Smooth muscle cell (in vitro differentiated cells): ENCODE results near the gene PEX7. TPM values are rescaled to one million over a fixed set of nuclear protein-coding genes. Genes with fewer than 3 reads are reported as not detected.
A peak's percentile ranks its signal among the peaks of the same experiment; 100 is the strongest.
"Not testable (repeated sequence)": the region's sequence is repeated elsewhere in the genome, so short reads cannot be mapped to it uniquely, and the experiment has no call there.

Source experiments
- DNase-seq: peaks from one replicate; lab custom pipeline; 2025; ENCODE audit not compliant: unreplicated experiment; lab: John Stamatoyannopoulos, UW
- H2AFZ ChIP-seq: fragments of 200-600 bp; sonication (generic); 2 replicates; pipeline ENCODE4 v1.6.0; 2016; ENCODE audit warnings: antibody characterized with exemption, low read depth, mild to moderate bottlenecking
- H3F3A ChIP-seq: fragments of 200-600 bp; sonication (generic); 2 replicates; pipeline ENCODE4 v1.6.0; 2017; ENCODE audit warnings: antibody characterized with exemption, low read depth
- H3K27ac ChIP-seq: fragments of 200-600 bp; sonication (generic); 2 replicates; pipeline ENCODE4 v1.5.1; 2016; ENCODE audit warnings: low read depth, mild to moderate bottlenecking
- H3K27me3 ChIP-seq: fragments of 200-600 bp; sonication (generic); 2 replicates; pipeline ENCODE4 v1.6.1; 2016; ENCODE audit warnings: low read depth, mild to moderate bottlenecking
- H3K36me3 ChIP-seq: fragments of 200-600 bp; sonication (generic); 2 replicates; pipeline ENCODE4 v1.5.1; 2016; ENCODE audit warnings: low read depth
- H3K4me1 ChIP-seq: fragments of 200-600 bp; sonication (generic); 2 replicates; pipeline ENCODE4 v1.5.1; 2016; ENCODE audit warnings: low read depth
- H3K4me2 ChIP-seq: fragments of 200-600 bp; sonication (generic); 2 replicates; pipeline ENCODE4 v1.6.0; 2016; ENCODE audit warnings: mild to moderate bottlenecking
- H3K4me3 ChIP-seq: fragments of 200-600 bp; sonication (generic); 2 replicates; pipeline ENCODE4 v1.5.1; 2016; ENCODE audit warnings: mild to moderate bottlenecking
- H3K79me2 ChIP-seq: fragments of 200-600 bp; sonication (generic); 2 replicates; pipeline ENCODE4 v1.6.0; 2016; ENCODE audit warnings: low read depth, mild to moderate bottlenecking
- H3K9ac ChIP-seq: fragments of 200-600 bp; sonication (generic); 2 replicates; pipeline ENCODE4 v1.6.0; 2016; ENCODE audit warnings: low read depth
- H3K9me3 ChIP-seq: fragments of 200-600 bp; sonication (generic); replicated peaks from 2 replicates; pipeline ENCODE4 v1.5.1; 2016; ENCODE audit warnings: low read depth
- H4K20me1 ChIP-seq: fragments of 200-600 bp; sonication (generic); 2 replicates; pipeline ENCODE4 v1.6.0; 2016; ENCODE audit warnings: low read depth
- WGBS: methylation state at CpG from one replicate; pipeline ENCODE4 v1.1.7; 2016; ENCODE audit warnings: low lambda C conversion rate; 5-methylcytosine and 5-hydroxymethylcytosine counted together
- polyA plus RNA-seq: library from polyadenylated mRNA; unstranded; fragments of >200 nt; fragmentation: Nextera tagmentation; extraction: Ambion mirVana; gene quantifications from 2 replicates; pipeline ENCODE4 v1.2.1, GENCODE V29; 2016
- total RNA-seq: library from RNA; depleted of rRNA; stranded (reverse); fragments of >200 nt; gene quantifications from 2 replicates; pipeline ENCODE4 v1.2.3, GENCODE V29; 2014
- TF ChIP-seq, protein P1 (sequence below): fragments of 200-600 bp; sonication (generic); IDR thresholded peaks from 2 replicates; pipeline ENCODE4 v1.5.1; 2017; ENCODE audit warnings: borderline replicate concordance, mild to moderate bottlenecking, antibody characterized with exemption; ENCODE audit not compliant: insufficient read depth, poor library complexity, severe bottlenecking

Gene PEX7
- total and polyA plus RNA-seq, 2 experiments from 2014 or later: 10.3 to 14.4 TPM

GRCh38 chr6:136846046-136846445 lies 23.7 kb downstream of the PEX7 start:
- Histone ChIP-seq H3K4me2 (no peak overlapping the region), H3F3A (no peaks in the 10 kb centered on the region), H3K4me3 (no peak overlapping the region), H3K79me2 (no peaks in the 10 kb centered on the region), H3K27me3 (no peaks in the 10 kb centered on the region), H4K20me1 (no peaks in the 10 kb centered on the region), H3K9me3 (no peaks in the 10 kb centered on the region), H3K9ac (no peak overlapping the region), H3K36me3 (no peaks in the 10 kb centered on the region), H3K4me1 (no peaks in the 10 kb centered on the region), H3K27ac (no peak overlapping the region), H2AFZ (no peak overlapping the region)
- WGBS: 63% methylated on average over 3 of the region's 3 CpGs
- TF ChIP-seq, protein P1, sequence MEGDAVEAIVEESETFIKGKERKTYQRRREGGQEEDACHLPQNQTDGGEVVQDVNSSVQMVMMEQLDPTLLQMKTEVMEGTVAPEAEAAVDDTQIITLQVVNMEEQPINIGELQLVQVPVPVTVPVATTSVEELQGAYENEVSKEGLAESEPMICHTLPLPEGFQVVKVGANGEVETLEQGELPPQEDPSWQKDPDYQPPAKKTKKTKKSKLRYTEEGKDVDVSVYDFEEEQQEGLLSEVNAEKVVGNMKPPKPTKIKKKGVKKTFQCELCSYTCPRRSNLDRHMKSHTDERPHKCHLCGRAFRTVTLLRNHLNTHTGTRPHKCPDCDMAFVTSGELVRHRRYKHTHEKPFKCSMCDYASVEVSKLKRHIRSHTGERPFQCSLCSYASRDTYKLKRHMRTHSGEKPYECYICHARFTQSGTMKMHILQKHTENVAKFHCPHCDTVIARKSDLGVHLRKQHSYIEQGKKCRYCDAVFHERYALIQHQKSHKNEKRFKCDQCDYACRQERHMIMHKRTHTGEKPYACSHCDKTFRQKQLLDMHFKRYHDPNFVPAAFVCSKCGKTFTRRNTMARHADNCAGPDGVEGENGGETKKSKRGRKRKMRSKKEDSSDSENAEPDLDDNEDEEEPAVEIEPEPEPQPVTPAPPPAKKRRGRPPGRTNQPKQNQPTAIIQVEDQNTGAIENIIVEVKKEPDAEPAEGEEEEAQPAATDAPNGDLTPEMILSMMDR: peak; percentile 74
- DNase-seq: no peak

- H3K4me2 ChIP-seq, H3K36me3 ChIP-seq, H3F3A ChIP-seq, H3K4me1 ChIP-seq, H3K27ac ChIP-seq, H3K9ac ChIP-seq, H3K27me3 ChIP-seq, H3K9me3 ChIP-seq, H2AFZ ChIP-seq, H4K20me1 ChIP-seq, H3K79me2 ChIP-seq, H3K4me3 ChIP-seq, DNase-seq: not testable (repeated sequence)
- 82% methylated on average over 4 of the region's 4 CpGs for WGBS
Observed at GRCh38 chr6:136846477-136846876, 24.1 kb downstream of the PEX7 start.

DNA sequence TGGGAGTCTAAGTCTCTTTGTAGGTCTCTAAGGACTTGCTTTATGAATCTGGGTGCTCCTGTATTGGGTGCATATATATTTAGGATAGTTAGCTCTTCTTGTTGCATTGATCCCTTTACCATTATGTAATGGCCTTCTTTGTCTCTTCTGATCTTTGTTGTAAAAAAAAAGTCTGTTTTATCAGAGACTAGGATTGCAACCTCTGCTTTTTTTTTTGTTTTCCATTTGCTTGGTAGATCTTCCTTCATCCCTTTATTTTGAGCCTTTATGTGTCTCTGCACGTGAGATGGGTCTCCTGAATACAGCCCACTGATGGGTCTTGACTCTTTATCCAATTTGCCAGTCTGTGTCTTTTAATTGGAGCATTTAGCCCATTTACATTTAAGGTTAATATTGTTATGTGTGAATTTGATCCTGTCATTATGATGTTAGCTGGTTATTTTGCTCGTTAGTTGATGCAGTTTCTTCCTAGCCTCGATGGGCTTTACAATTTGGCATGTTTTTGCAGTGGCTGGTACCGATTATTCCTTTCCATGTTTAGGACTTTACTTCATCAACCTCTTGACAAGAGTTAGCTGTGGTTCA lies 27.7 kb downstream of the PEX7 start:
- not testable (repeated sequence) for H4K20me1 ChIP-seq, H3K4me2 ChIP-seq, H3K4me3 ChIP-seq, H3K9ac ChIP-seq, H3K79me2 ChIP-seq, DNase-seq, H3K27ac ChIP-seq, H2AFZ ChIP-seq, H3K27me3 ChIP-seq, H3K4me1 ChIP-seq, H3K36me3 ChIP-seq, H3K9me3 ChIP-seq, H3F3A ChIP-seq
- WGBS: 97% methylated on average over 4 of the region's 4 CpGs

DNA sequence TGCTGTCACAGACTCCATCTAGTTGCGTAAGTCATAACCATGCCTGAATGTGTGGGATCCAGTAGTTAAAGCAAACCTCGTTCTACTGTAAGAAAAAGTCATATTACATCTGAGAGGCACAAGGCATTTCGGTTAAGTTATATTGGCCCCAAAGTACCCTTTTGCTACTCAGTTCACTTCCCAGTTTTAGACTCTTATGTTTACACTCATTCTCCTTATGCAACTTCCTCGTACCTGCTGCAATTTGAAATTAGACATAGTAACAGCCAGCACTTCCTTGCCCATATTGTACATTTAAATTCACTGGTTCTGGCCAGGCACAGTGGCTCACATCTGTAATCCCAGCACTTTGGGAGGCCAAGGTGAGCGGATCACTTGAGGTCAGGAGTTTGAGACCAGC lies 37.0 kb downstream of the PEX7 start:
- WGBS: 95% methylated on average over 5 of the region's 5 CpGs
- Histone ChIP-seq H3K9ac (no peak overlapping the region), H3K36me3 (no peaks in the 10 kb centered on the region), H3K4me3 (no peak overlapping the region), H3K27me3 (no peaks in the 10 kb centered on the region), H3F3A (no peaks in the 10 kb centered on the region), H3K4me1 (no peaks in the 10 kb centered on the region), H3K4me2 (no peak overlapping the region), H3K79me2 (no peaks in the 10 kb centered on the region), H2AFZ (no peak overlapping the region), H4K20me1 (no peaks in the 10 kb centered on the region), H3K27ac (no peak overlapping the region), H3K9me3 (no peaks in the 10 kb centered on the region)
- TF ChIP-seq, protein P1: no peak
- no peak for DNase-seq

GRCh38 chr6:136860043-136860442 lies 37.7 kb downstream of the PEX7 start:
- Histone ChIP-seq H3K27ac (no peak overlapping the region), H3K9ac (no peak overlapping the region), H3K79me2 (no peaks in the 10 kb centered on the region), H3K9me3 (no peaks in the 10 kb centered on the region), H4K20me1 (no peaks in the 10 kb centered on the region), H3F3A (no peaks in the 10 kb centered on the region), H2AFZ (no peak overlapping the region), H3K4me1 (no peaks in the 10 kb centered on the region), H3K27me3 (no peaks in the 10 kb centered on the region), H3K4me3 (no peak overlapping the region), H3K36me3 (no peaks in the 10 kb centered on the region), H3K4me2 (no peak overlapping the region)
- no peak for DNase-seq
- TF ChIP-seq, protein P1: no peak
- 92% methylated on average over 1 of the region's 1 CpG for WGBS
